ENCODE measurements around the gene CD84. TPM values are rescaled to one million over a fixed set of nuclear protein-coding genes. Genes with fewer than 3 reads are reported as not detected.

CD84 gene
- total RNA-seq, 1 donor from 2014 or later: 17.2 TPM

- intact Hi-C loops (cut with micrococcal nuclease): loop anchor here (5.0 kb wide), 1 partner anchor 279 kb away; the partner anchor contains the start of genes COPA and NCSTN
- peak overlapping the region; percentile 31 for H3K4me3 Mint-ChIP-seq
- no peak for DNase-seq (ENCODE audit: low spot score)
- peak overlapping the region; percentile 99 for H3K27ac Mint-ChIP-seq
- H3K27me3 Mint-ChIP-seq (ENCODE audit: insufficient read depth): no peaks in the 10 kb centered on the region
- peaks cover 6% of the 10 kb centered on the region for H3K9me3 Mint-ChIP-seq
- peaks cover 88% of the 10 kb centered on the region for H3K4me1 Mint-ChIP-seq (ENCODE audit: low read depth)
- peaks cover 78% of the 10 kb centered on the region for H3K36me3 Mint-ChIP-seq (ENCODE audit: low read depth)
These were observed 41.8 kb upstream of the CD84 start for GRCh38 chr1:160620942-160621632.

GRCh38 chr1:160619742-160620277 lies 40.5 kb upstream of the CD84 start:
- peaks cover 83% of the 10 kb centered on the region for H3K4me1 Mint-ChIP-seq (ENCODE audit: low read depth)
- peak overlapping the region; percentile 51 for H3K27ac Mint-ChIP-seq
- no peak for DNase-seq (ENCODE audit: low spot score)
- H3K4me3 Mint-ChIP-seq: no peak overlapping the region
- peaks cover 6% of the 10 kb centered on the region for H3K9me3 Mint-ChIP-seq
- intact Hi-C loops (cut with micrococcal nuclease): loop anchor here (5.0 kb wide), 1 partner anchor 278 kb away; the partner anchor contains the start of genes COPA and NCSTN
- no peaks in the 10 kb centered on the region for H3K27me3 Mint-ChIP-seq (ENCODE audit: insufficient read depth)
- H3K36me3 Mint-ChIP-seq (ENCODE audit: low read depth): peaks cover 73% of the 10 kb centered on the region

- Mint-ChIP-seq H3K4me1 (ENCODE audit: low read depth) (peaks cover 76% of the 10 kb centered on the region), H3K36me3 (ENCODE audit: low read depth) (peaks cover 71% of the 10 kb centered on the region), H3K27ac (peak overlapping the region; percentile 51), H3K27me3 (ENCODE audit: insufficient read depth) (no peaks in the 10 kb centered on the region), H3K4me3 (peak overlapping the region; percentile 24), H3K9me3 (peaks cover 6% of the 10 kb centered on the region)
- intact Hi-C loops (cut with micrococcal nuclease): loop anchor here (1.0 kb wide), 1 partner anchor 56 kb away; no protein-coding TSS in a partner anchor
- no peak for DNase-seq (ENCODE audit: low spot score)
These were observed 39.5 kb upstream of the CD84 start for GRCh38 chr1:160618763-160619274.

- intact Hi-C loops (cut with micrococcal nuclease): loop anchor here (1.0 kb wide), 1 partner anchor 57 kb away; no protein-coding TSS in a partner anchor
- H3K9me3 Mint-ChIP-seq: peaks cover 6% of the 10 kb centered on the region
- peaks cover 76% of the 10 kb centered on the region for H3K4me1 Mint-ChIP-seq (ENCODE audit: low read depth)
- no peak overlapping the region for H3K4me3 Mint-ChIP-seq
- no peak for DNase-seq (ENCODE audit: low spot score)
- H3K27ac Mint-ChIP-seq: peak overlapping the region; percentile 61
- peaks cover 69% of the 10 kb centered on the region for H3K36me3 Mint-ChIP-seq (ENCODE audit: low read depth)
- no peaks in the 10 kb centered on the region for H3K27me3 Mint-ChIP-seq (ENCODE audit: insufficient read depth)
These were observed 39.0 kb upstream of the CD84 start for GRCh38 chr1:160618327-160618726.

GRCh38 chr1:160615660-160616059 lies 36.4 kb upstream of the CD84 start:
- peaks cover 6% of the 10 kb centered on the region for H3K9me3 Mint-ChIP-seq
- peaks cover 72% of the 10 kb centered on the region for H3K4me1 Mint-ChIP-seq (ENCODE audit: low read depth)
- intact Hi-C loops (cut with micrococcal nuclease): no loop called here
- no peak overlapping the region for H3K4me3 Mint-ChIP-seq
- peaks cover 66% of the 10 kb centered on the region for H3K36me3 Mint-ChIP-seq (ENCODE audit: low read depth)
- peak overlapping the region; percentile 43 for H3K27ac Mint-ChIP-seq
- no peaks in the 10 kb centered on the region for H3K27me3 Mint-ChIP-seq (ENCODE audit: insufficient read depth)
- DNase-seq (ENCODE audit: low spot score): no peak

- peaks cover 64% of the 10 kb centered on the region for H3K36me3 Mint-ChIP-seq (ENCODE audit: low read depth)
- intact Hi-C loops (cut with micrococcal nuclease): no loop called here
- no peak for DNase-seq (ENCODE audit: low spot score)
- no peak overlapping the region for H3K4me3 Mint-ChIP-seq
- no peaks in the 10 kb centered on the region for H3K27me3 Mint-ChIP-seq (ENCODE audit: insufficient read depth)
- no peak overlapping the region for H3K27ac Mint-ChIP-seq
- H3K9me3 Mint-ChIP-seq: peaks cover 6% of the 10 kb centered on the region
- peaks cover 72% of the 10 kb centered on the region for H3K4me1 Mint-ChIP-seq (ENCODE audit: low read depth)
These were observed 35.1 kb upstream of the CD84 start for GRCh38 chr1:160614410-160614809.

GRCh38 chr1:160612613-160613218 lies 33.4 kb upstream of the CD84 start:
- Mint-ChIP-seq H3K27ac (peak overlapping the region; percentile 75), H3K9me3 (no peaks in the 10 kb centered on the region), H3K27me3 (ENCODE audit: insufficient read depth) (no peaks in the 10 kb centered on the region), H3K36me3 (ENCODE audit: low read depth) (peaks cover 59% of the 10 kb centered on the region), H3K4me1 (ENCODE audit: low read depth) (peaks cover 73% of the 10 kb centered on the region), H3K4me3 (no peak overlapping the region)
- DNase-seq (ENCODE audit: low spot score): no peak
- intact Hi-C loops (cut with micrococcal nuclease): no loop called here

GRCh38 chr1:160610569-160611242 lies 31.4 kb upstream of the CD84 start:
- no peak for DNase-seq (ENCODE audit: low spot score)
- no peak overlapping the region for H3K4me3 Mint-ChIP-seq
- intact Hi-C loops (cut with micrococcal nuclease): no loop called here

GRCh38 chr1:160608941-160609340 lies 29.6 kb upstream of the CD84 start:
- no peak for DNase-seq (ENCODE audit: low spot score)
- peaks cover 81% of the 10 kb centered on the region for H3K4me1 Mint-ChIP-seq (ENCODE audit: low read depth)
- peaks cover 14% of the 10 kb centered on the region for H3K9me3 Mint-ChIP-seq
- intact Hi-C loops (cut with micrococcal nuclease): no loop called here
- peaks cover 73% of the 10 kb centered on the region for H3K36me3 Mint-ChIP-seq (ENCODE audit: low read depth)
- H3K27me3 Mint-ChIP-seq (ENCODE audit: insufficient read depth): no peaks in the 10 kb centered on the region
- H3K27ac Mint-ChIP-seq: peak overlapping the region; percentile 65
- H3K4me3 Mint-ChIP-seq: no peak overlapping the region

More at GRCh38 chr1:160610569-160611242, 31.4 kb upstream of the CD84 start:
- Mint-ChIP-seq H3K9me3 (no peaks in the 10 kb centered on the region), H3K36me3 (ENCODE audit: low read depth) (peaks cover 68% of the 10 kb centered on the region), H3K4me1 (ENCODE audit: low read depth) (peaks cover 78% of the 10 kb centered on the region), H3K27ac (peak overlapping the region; percentile 32), H3K27me3 (ENCODE audit: insufficient read depth) (no peaks in the 10 kb centered on the region)

GRCh38 chr1:160608514-160608913 lies 29.2 kb upstream of the CD84 start:
- Mint-ChIP-seq H3K4me1 (ENCODE audit: low read depth) (peaks cover 77% of the 10 kb centered on the region), H3K4me3 (no peak overlapping the region), H3K9me3 (peaks cover 18% of the 10 kb centered on the region), H3K36me3 (ENCODE audit: low read depth) (peaks cover 72% of the 10 kb centered on the region), H3K27ac (peak overlapping the region; percentile 75), H3K27me3 (ENCODE audit: insufficient read depth) (no peaks in the 10 kb centered on the region)
- DNase-seq (ENCODE audit: low spot score): no peak
- intact Hi-C loops (cut with micrococcal nuclease): no loop called here

GRCh38 chr1:160608057-160608456 lies 28.8 kb upstream of the CD84 start:
- intact Hi-C loops (cut with micrococcal nuclease): no loop called here
- peaks cover 72% of the 10 kb centered on the region for H3K36me3 Mint-ChIP-seq (ENCODE audit: low read depth)
- H3K27me3 Mint-ChIP-seq (ENCODE audit: insufficient read depth): no peaks in the 10 kb centered on the region
- no peak overlapping the region for H3K4me3 Mint-ChIP-seq
- peak overlapping the region; percentile 75 for H3K27ac Mint-ChIP-seq
- peaks cover 23% of the 10 kb centered on the region for H3K9me3 Mint-ChIP-seq
- peaks cover 72% of the 10 kb centered on the region for H3K4me1 Mint-ChIP-seq (ENCODE audit: low read depth)
- no peak for DNase-seq (ENCODE audit: low spot score)

GRCh38 chr1:160607672-160608032 lies 28.4 kb upstream of the CD84 start:
- peak overlapping the region; percentile 75 for H3K27ac Mint-ChIP-seq
- peaks cover 71% of the 10 kb centered on the region for H3K36me3 Mint-ChIP-seq (ENCODE audit: low read depth)
- intact Hi-C loops (cut with micrococcal nuclease): loop anchor here (1.0 to 2.0 kb wide), 11 partner anchors 31 to 264 kb away; partner anchors contain the start of genes COPA and NCSTN
- DNase-seq (ENCODE audit: low spot score): no peak
- H3K4me3 Mint-ChIP-seq: no peak overlapping the region
- H3K4me1 Mint-ChIP-seq (ENCODE audit: low read depth): peaks cover 68% of the 10 kb centered on the region
- H3K27me3 Mint-ChIP-seq (ENCODE audit: insufficient read depth): no peaks in the 10 kb centered on the region
- peaks cover 27% of the 10 kb centered on the region for H3K9me3 Mint-ChIP-seq

Measured in activated T-helper 1 cell treated with anti-CD3 and anti-CD28 coated beads, Interleukin-12 subunit alpha, Interleukin-12 subunit beta, Interleukin-2, Interleukin-4 antibody, amounts not matched to agents 30 ng/mL and 10 ng/mL and 1 ng/mL, durations not matched to agents 14 hours and 24 hours and 36 hours (primary cell).